ENCODE results near the gene SLC39A11.

The SLC39A11 gene

DNA sequence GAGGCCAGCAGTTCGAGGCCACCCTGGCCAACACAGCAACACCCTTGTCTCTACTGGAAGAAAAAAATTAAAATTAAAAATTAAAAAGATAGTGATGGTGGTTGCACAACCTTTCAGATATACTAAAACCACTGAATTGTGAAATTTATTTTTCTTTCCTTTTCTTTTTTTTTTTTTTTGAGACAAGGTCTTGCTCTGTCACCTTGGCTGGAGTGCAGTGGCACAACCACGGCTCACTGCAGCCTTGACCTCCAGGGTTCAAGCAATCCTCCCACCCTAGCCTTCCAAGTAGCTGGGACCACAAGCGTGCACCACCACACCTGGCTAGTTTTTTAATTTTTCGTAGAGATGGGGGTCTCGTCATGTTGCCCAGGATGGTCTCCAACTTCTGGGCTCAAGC is 254.4 kb downstream of the SLC39A11 start:
- TF ChIP-seq, protein P1, sequence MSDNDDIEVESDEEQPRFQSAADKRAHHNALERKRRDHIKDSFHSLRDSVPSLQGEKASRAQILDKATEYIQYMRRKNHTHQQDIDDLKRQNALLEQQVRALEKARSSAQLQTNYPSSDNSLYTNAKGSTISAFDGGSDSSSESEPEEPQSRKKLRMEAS (IDR thresholded peaks at IDR 0.05), result no peak
- TF ChIP-seq ZBTB7A (IDR thresholded peaks at IDR 0.05; ENCODE audit: low read depth) (no peak), EP300 (IDR thresholded peaks at IDR 0.05; ENCODE audit: borderline replicate concordance) (no peak), YY1 (IDR thresholded peaks at IDR 0.05; ENCODE audit: low read depth) (no peak), TAF1 (IDR thresholded peaks at IDR 0.05; ENCODE audit: low read depth) (no peak), CEBPB (IDR thresholded peaks at IDR 0.05) (no peak), FOXM1 (IDR thresholded peaks at IDR 0.05; ENCODE audit: borderline replicate concordance, low read depth) (no peak), CREB1 (IDR thresholded peaks at IDR 0.05; ENCODE audit: low read depth) (no peak), RAD21 (IDR thresholded peaks at IDR 0.05; ENCODE audit: low read depth) (no peak), NFIC (IDR thresholded peaks at IDR 0.05) (no peak), TEAD4 (IDR thresholded peaks at IDR 0.05) (no peak), EGR1 (IDR thresholded peaks at IDR 0.05) (no peak)
- TF ChIP-seq, protein P2, sequence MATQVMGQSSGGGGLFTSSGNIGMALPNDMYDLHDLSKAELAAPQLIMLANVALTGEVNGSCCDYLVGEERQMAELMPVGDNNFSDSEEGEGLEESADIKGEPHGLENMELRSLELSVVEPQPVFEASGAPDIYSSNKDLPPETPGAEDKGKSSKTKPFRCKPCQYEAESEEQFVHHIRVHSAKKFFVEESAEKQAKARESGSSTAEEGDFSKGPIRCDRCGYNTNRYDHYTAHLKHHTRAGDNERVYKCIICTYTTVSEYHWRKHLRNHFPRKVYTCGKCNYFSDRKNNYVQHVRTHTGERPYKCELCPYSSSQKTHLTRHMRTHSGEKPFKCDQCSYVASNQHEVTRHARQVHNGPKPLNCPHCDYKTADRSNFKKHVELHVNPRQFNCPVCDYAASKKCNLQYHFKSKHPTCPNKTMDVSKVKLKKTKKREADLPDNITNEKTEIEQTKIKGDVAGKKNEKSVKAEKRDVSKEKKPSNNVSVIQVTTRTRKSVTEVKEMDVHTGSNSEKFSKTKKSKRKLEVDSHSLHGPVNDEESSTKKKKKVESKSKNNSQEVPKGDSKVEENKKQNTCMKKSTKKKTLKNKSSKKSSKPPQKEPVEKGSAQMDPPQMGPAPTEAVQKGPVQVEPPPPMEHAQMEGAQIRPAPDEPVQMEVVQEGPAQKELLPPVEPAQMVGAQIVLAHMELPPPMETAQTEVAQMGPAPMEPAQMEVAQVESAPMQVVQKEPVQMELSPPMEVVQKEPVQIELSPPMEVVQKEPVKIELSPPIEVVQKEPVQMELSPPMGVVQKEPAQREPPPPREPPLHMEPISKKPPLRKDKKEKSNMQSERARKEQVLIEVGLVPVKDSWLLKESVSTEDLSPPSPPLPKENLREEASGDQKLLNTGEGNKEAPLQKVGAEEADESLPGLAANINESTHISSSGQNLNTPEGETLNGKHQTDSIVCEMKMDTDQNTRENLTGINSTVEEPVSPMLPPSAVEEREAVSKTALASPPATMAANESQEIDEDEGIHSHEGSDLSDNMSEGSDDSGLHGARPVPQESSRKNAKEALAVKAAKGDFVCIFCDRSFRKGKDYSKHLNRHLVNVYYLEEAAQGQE (IDR thresholded peaks at IDR 0.05; ENCODE audit: low read depth), result no peak
- TF ChIP-seq, protein P3, sequence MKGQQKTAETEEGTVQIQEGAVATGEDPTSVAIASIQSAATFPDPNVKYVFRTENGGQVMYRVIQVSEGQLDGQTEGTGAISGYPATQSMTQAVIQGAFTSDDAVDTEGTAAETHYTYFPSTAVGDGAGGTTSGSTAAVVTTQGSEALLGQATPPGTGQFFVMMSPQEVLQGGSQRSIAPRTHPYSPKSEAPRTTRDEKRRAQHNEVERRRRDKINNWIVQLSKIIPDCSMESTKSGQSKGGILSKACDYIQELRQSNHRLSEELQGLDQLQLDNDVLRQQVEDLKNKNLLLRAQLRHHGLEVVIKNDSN (IDR thresholded peaks at IDR 0.05), result no peak

DNA sequence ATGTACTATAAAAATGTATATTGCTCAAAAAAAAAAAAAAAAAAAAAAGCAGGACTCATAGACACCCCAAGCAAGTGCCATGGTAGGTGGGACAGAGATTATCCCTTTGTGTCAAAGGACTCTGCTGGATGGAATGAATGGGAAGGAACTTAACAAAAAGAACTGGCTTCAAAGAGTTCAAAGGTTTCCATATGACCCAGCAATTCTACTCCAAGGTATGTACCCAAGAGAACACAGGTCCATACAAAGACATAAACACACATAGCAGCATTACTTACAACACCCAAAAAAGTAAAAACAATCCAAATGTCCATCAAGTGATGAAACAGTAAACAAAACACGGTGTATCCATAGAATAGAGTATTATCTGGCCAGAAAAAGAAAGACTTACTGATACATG is 255.2 kb downstream of the SLC39A11 start:
- TF ChIP-seq EGR1 (IDR thresholded peaks at IDR 0.05) (no peak), TEAD4 (IDR thresholded peaks at IDR 0.05) (no peak), CEBPB (IDR thresholded peaks at IDR 0.05) (no peak), YY1 (IDR thresholded peaks at IDR 0.05; ENCODE audit: low read depth) (no peak), NFIC (IDR thresholded peaks at IDR 0.05) (no peak), RAD21 (IDR thresholded peaks at IDR 0.05; ENCODE audit: low read depth) (no peak), TCF12 (IDR thresholded peaks at IDR 0.05; ENCODE audit: low read depth) (no peak)
- TF ChIP-seq, protein P3 (IDR thresholded peaks at IDR 0.05), result no peak
- TF ChIP-seq, protein P2 (IDR thresholded peaks at IDR 0.05; ENCODE audit: low read depth), result no peak
- TF ChIP-seq, protein P1 (IDR thresholded peaks at IDR 0.05), result no peak

DNA sequence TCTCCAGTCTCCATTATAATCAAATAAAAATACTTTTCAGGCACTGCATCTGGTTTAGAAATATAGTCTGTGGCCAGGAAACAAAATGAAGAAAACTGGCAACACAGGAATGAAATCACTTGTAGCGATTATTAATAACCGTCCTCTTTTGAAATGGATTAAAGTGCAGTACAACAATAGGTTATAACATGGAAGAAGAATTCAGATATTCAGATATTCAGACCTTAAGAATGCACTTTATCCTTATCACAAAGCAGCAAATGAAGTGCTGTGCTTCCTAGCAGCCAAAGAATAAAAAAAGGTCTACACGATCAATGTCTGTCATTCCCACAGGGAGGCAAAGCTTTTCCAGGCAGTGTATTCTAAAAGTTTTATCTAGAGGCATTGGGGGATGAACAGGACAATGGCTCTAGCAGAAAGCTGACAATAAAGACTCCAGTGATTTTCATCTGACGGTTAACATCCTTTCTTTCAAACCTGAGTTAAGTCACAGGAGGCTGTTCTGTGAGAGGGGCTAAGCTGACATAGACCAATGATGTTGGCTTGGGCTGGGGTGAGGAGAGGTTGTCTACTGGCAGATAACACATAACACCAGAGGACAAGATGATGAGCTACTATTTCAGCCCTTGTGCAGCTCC is 259.2 kb downstream of the SLC39A11 start:
- TF ChIP-seq YY1 (IDR thresholded peaks at IDR 0.05; ENCODE audit: low read depth) (no peak), CREB1 (IDR thresholded peaks at IDR 0.05; ENCODE audit: low read depth) (no peak), RAD21 (IDR thresholded peaks at IDR 0.05; ENCODE audit: low read depth) (no peak), FOXM1 (IDR thresholded peaks at IDR 0.05; ENCODE audit: borderline replicate concordance, low read depth) (no peak), TEAD4 (IDR thresholded peaks at IDR 0.05) (no peak), TCF12 (IDR thresholded peaks at IDR 0.05; ENCODE audit: low read depth) (no peak), ZBTB7A (IDR thresholded peaks at IDR 0.05; ENCODE audit: low read depth) (no peak), EGR1 (IDR thresholded peaks at IDR 0.05) (no peak), CEBPB (IDR thresholded peaks at IDR 0.05) (no peak), TAF1 (IDR thresholded peaks at IDR 0.05; ENCODE audit: low read depth) (no peak), NFIC (IDR thresholded peaks at IDR 0.05) (no peak)
- TF ChIP-seq, protein P3 (IDR thresholded peaks at IDR 0.05), result no peak
- TF ChIP-seq, protein P2 (IDR thresholded peaks at IDR 0.05; ENCODE audit: low read depth), result no peak
- TF ChIP-seq, protein P1 (IDR thresholded peaks at IDR 0.05), result no peak

DNA sequence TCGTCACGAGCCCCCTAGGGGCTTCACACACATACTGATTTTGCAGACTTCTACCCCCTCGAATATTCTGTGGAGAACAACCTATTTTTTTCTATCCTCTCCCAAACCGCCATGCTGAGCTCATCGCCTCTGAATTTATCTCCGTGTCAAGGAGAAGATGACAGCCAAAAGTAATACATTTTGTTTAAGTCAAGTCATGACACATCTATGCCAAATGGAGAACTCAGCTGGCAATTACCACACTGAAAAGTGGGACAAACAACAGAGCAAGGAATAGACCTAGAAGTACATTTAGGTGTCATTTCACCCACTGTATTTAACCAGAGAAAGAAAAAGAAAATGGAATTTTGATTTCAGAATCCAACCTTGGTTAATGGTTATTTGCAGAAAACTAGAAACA is 260.2 kb downstream of the SLC39A11 start:
- TF ChIP-seq, protein P2 (IDR thresholded peaks at IDR 0.05; ENCODE audit: low read depth), result no peak
- TF ChIP-seq, protein P3 (IDR thresholded peaks at IDR 0.05), result no peak
- TF ChIP-seq CREB1 (IDR thresholded peaks at IDR 0.05; ENCODE audit: low read depth), result no peak
- TF ChIP-seq TAF1 (IDR thresholded peaks at IDR 0.05; ENCODE audit: low read depth), result no peak
- no peak for TF ChIP-seq FOXM1 (IDR thresholded peaks at IDR 0.05; ENCODE audit: borderline replicate concordance, low read depth)
- no peak for TF ChIP-seq ZBTB7A (IDR thresholded peaks at IDR 0.05; ENCODE audit: low read depth)
- TF ChIP-seq, protein P1 (IDR thresholded peaks at IDR 0.05), result no peak
- no peak for TF ChIP-seq EGR1 (IDR thresholded peaks at IDR 0.05)
- no peak for TF ChIP-seq CEBPB (IDR thresholded peaks at IDR 0.05)
- no peak for TF ChIP-seq TEAD4 (IDR thresholded peaks at IDR 0.05)
- no peak for TF ChIP-seq NFIC (IDR thresholded peaks at IDR 0.05)
- TF ChIP-seq RAD21 (IDR thresholded peaks at IDR 0.05; ENCODE audit: low read depth), result no peak
- TF ChIP-seq EP300 (IDR thresholded peaks at IDR 0.05; ENCODE audit: borderline replicate concordance), result no peak
- no peak for TF ChIP-seq TCF12 (IDR thresholded peaks at IDR 0.05; ENCODE audit: low read depth)
- TF ChIP-seq YY1 (IDR thresholded peaks at IDR 0.05; ENCODE audit: low read depth), result no peak
